22Rv1 (cell line): ENCODE measurements around the gene RFLNA.
A peak's percentile ranks its signal among the peaks of the same experiment; 100 is the strongest.

Experiments
- H3K27ac ChIP-seq: fragments of 450-650 bp; 2 replicates; pipeline ENCODE4 v1.5.1; 2017
- CTCF ChIP-seq: fragments of 450-650 bp; IDR thresholded peaks from 2 replicates; pipeline ENCODE4 v1.5.1; 2017; ENCODE audit warnings: mild to moderate bottlenecking
- ZFX ChIP-seq: fragments of 450-650 bp; IDR thresholded peaks from 2 replicates; pipeline ENCODE4 v1.6.1; 2017; ENCODE audit warnings: antibody characterized with exemption, borderline replicate concordance

RFLNA gene

GRCh38 chr12:124352257-124352656 is 57.4 kb downstream of the RFLNA start:
- TF ChIP-seq ZFX (no peak), CTCF (no peak)
- H3K27ac ChIP-seq = no peak overlapping the region

- TF ChIP-seq CTCF (no peak), ZFX (no peak)
- H3K27ac ChIP-seq = no peak overlapping the region
Measured at GRCh38 chr12:124352839-124353238, 57.9 kb downstream of the RFLNA start.

DNA sequence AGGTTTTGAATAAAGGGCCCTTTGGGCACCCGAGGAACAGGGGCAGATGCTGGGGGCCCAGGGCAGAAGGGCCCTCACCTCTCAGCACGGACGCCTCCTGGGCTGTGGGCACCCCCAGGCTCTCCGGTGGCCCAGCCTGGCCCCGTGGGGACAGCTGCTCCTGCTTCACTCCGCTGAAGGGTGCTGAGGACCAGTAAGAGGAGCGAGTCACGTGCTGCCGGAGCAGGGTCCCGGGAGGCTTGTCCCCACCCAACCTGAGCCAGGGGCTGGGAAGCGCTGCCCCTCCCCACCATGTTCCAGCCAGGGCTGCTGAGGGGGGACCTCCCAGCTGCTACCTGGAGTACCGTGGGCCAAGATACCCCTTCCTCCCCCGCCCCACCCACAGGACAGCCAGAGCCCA is 59.5 kb downstream of the RFLNA start:
- H3K27ac ChIP-seq = no peak overlapping the region
- no peak for TF ChIP-seq ZFX
- no peak for TF ChIP-seq CTCF

GRCh38 chr12:124356221-124356620 is 61.3 kb downstream of the RFLNA start:
- no peak overlapping the region for H3K27ac ChIP-seq
- TF ChIP-seq CTCF (no peak), ZFX (no peak)

DNA sequence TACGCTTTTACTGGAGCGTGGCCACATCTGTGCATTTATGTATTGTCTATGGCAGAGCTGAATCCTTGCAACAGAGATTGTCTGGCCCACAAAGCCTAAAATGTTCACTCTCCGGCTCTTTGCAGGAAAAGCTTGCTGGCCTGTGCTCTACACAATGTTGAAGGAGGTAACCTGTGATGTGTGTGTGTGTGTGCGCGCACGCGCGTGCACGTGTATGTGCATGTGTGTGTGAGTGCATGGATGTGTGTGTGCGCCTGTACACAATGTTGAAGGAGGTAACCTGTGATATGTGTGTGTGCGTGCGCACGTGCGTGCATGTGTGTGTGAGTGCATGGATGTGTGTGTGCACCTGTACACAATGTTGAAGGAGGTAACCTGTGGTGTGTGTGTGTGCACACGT is 62.7 kb downstream of the RFLNA start:
- no peak for TF ChIP-seq ZFX
- TF ChIP-seq CTCF = no peak
- H3K27ac ChIP-seq = no peak overlapping the region

- TF ChIP-seq ZFX (no peak), CTCF (no peak)
Measured at GRCh38 chr12:124358572-124358971, 63.7 kb downstream of the RFLNA start.

DNA sequence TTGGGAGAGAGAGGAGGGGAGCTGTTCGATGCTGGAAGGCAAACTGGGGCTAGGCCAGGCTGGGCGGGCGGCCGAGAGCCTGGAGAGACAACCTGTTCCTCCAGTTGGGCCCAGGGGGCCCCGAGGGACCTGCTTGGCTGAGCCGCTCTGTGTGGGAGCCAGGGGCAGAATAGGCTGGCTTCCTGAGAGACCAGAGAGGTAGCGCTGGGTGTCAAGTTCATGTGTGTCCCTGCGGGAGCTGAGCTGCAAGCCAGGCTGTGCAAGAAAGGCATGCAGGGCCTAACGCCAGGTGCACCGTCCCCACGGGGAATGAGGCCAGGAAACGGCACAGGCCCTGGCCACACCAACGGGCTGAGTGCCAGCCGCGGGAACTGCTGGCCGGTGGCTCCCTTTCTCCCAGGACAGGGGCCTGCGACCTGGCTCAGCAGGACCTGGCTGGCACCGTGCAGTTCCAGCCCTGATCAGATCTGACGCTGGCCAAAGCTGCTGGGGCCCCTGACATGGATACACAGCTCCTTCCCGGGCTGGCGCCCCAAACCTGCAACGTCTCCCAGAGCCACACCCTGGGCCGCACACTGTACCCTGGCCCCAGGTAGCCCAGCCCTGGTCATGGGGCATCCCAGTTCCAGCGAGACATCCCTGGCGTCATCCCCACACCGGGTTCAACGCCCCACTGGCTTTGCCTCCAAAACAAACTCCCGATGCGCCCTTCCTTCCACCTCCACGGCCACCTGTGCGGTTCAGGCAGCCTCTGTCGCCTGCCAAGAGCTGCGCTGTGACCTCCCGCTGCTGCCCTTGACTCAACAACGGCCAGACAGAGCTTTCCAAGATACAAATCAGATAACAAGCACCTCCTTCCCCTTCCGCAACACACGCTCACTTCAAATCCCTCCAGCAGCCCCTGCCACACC is 65.0 kb downstream of the RFLNA start:
- TF ChIP-seq CTCF (no peak), ZFX (no peak)
- peak overlapping the region; percentile 49 for H3K27ac ChIP-seq

More at GRCh38 chr12:124358572-124358971, 63.7 kb downstream of the RFLNA start:
- H3K27ac ChIP-seq = no peak overlapping the region
